RCC 7860 (cell line): ENCODE measurements around the gene CFAP53.
"Not testable (repeated sequence)": the region's sequence is repeated elsewhere in the genome, so short reads cannot be mapped to it uniquely, and the experiment has no call there.

Experiments
- DNase-seq: peaks from one replicate; pipeline ENCODE4 v3.0.0-alpha.2; 2015; ENCODE audit warnings: low spot score
- FAIRE-seq: peaks from 2 replicates; lab custom pipeline; 2012; peaks lifted over from hg19 to GRCh38; lab: Jason Lieb, UNC

The CFAP53 gene

DNA sequence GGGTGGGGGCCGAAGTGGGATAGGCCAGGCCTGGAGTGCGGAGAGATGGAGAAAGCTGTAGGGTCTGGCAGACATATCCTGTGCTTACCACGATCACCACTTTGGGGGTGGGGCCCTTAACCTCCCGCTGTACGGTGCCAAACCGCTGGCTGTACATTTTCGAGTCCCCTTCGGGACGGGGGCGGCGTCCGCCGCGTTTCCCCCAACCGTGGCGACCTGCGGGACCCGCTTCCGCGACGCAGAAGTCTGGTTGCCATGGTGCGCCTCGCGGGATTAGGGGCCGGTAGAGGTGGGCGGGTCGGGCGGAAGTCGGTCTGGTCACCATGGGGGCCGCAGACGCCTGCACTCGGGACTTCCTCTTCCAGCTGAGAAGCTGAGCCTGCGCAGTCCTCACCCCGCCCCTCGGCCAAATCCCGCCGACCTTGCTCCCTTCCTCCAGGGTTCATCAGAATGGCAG, at the start of gene CFAP53:
TSS of gene CFAP53 (minus strand) at position 248 of the 457 bp plus-strand sequence. CDS start at position 157, 91 bp downstream.
- FAIRE-seq (no peak), DNase-seq (peak; percentile 59)

GRCh38 chr18:50315100-50315871, 49.0 kb upstream of the CFAP53 start:
- DNase-seq = no peak
- no peak for FAIRE-seq

DNA sequence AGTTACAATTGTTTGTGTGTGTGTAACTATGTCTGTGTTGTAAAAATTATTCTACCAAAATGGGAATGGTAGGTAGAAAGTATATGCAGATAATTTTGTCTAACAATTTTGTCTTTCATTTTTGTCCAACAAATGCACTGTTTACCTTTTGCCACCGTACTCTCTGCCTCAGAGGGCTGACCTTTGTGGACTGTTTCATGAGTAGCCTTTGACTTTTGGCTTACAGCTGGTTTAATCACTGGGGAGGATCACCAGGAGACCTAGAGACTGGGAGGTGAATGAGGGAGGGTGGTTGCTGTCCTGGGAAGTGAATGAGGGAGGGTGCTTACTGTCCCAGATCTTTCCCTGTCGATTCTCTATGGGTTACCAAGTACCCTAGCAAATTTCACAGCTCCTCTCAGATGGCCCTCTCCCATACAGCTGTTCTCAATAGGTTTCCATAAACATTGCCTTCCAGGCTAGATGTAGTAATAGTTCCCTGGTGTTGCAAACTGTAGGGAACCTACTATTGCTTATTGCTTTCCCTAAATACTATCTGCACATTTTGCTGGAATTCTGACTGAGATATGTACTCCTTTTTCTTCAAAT, 47.7 kb upstream of the CFAP53 start:
- FAIRE-seq (no peak), DNase-seq (no peak)

DNA sequence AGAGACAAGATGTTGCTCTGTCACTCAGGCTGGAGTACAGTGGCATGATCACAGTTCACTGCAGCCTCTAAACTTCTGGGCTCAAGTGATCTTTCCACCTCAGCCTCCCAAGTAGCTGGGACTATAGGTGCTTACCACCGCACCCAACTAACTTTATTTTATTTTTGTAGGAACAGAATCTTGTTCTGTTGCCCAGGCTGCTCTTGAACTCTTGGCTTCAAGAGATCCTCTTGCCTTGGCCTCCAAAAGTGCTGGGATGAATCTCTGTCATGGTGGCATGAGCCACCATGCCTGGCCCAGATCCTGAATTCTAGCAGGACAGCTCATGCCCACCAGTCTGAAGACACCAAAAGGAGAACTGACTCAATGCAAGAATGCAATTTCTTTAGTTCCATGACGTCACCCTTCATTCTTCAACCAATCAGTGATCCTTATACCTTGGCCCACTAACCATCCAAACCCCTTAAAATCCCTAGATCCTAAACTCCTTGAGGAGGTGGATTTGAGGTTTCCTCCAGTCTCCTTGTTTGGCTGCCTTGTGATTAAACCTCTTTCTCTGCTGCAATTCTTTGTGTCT, 46.8 kb upstream of the CFAP53 start:
- no peak for DNase-seq
- no peak for FAIRE-seq

DNA sequence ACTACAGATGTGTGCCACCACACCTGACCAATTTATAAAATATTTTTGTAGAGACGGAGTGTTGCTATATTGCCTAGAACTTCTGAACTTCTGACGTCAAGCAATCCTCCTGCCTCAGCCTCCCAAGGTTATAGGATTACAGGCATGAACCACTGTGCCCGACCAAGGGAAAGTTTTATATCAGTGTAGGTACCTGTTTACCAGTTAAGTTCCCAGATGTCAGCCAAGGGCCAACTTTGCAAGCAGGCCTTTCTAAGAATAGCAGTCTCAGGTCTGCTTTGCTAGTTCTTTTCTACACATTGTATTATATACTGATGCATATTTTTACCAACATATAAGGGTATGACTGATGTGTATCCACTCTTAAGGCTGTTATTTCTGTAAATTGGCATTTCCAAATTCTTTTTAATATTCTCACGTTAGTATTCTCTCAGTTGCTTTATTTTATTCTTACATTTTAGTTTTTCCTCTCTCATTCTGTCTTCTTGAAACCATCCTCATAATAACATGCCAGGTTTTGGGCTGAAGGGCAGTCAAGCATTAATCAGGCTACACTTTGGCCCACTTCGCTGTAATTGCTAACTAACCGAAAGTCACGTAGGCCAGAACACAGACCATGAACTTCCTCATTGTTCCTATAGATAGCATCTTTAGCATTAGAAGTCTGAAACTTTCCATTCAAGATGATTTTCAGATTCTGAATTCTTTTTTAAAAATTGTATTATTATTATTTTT, 46.2 kb upstream of the CFAP53 start:
- no peak for DNase-seq
- FAIRE-seq = no peak

- FAIRE-seq (no peak), DNase-seq (peak; percentile 11)
These were observed 45.4 kb upstream of the CFAP53 start for GRCh38 chr18:50311650-50312049.

- no peak for FAIRE-seq
- DNase-seq = no peak
These were observed 43.8 kb upstream of the CFAP53 start for GRCh38 chr18:50310080-50310479.

- not testable (repeated sequence) for DNase-seq, FAIRE-seq
These were observed 42.6 kb upstream of the CFAP53 start for GRCh38 chr18:50308851-50309250.

- DNase-seq (peak; percentile 33), FAIRE-seq (no peak)
These were observed 41.6 kb upstream of the CFAP53 start for GRCh38 chr18:50307738-50308470.

DNA sequence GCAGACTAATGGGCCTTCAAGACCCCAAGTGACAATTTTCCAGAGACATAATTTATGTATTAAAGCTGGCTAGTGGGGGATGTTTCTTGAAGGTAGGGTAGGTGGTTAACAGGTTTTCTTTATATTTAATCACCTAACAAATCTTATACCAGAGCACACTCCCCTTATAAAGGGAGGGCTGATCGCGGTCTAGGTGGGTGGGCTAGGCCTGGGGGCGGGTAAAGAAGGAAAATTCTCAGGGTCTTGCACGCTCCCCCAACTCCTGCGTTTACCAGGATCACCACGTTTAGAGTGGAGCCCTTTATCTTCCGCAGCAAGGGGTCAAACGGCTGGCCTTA, 41.1 kb upstream of the CFAP53 start:
- DNase-seq = no peak
- no peak for FAIRE-seq

DNA sequence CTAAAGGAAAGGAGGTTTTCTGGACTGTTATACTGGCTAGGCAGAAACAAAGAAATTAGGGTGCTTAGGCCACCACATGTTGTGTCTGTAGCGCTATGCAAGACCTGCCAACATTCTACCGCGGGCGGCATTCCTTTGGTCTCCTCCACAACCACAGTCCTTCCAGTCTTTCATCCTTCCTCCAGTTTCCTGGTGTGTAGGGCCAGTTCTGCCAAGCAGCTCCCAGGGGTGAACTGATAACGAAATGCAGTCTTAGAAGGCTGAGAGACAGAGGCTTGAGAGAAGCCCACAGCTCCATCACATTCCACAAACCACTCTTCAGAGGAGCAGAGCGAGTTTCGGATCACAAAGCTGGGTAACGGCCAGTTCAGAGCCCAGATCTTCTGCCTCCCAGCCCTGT, 40.6 kb upstream of the CFAP53 start:
- FAIRE-seq (no peak), DNase-seq (no peak)

GRCh38 chr18:50301074-50301473, 34.8 kb upstream of the CFAP53 start:
- no peak for FAIRE-seq

GRCh38 chr18:50299626-50300388, 33.5 kb upstream of the CFAP53 start:
- FAIRE-seq = no peak
- no peak for DNase-seq

More at GRCh38 chr18:50301074-50301473, 34.8 kb upstream of the CFAP53 start:
- no peak for DNase-seq

GRCh38 chr18:50298443-50299284, 32.4 kb upstream of the CFAP53 start:
- no peak for FAIRE-seq
- DNase-seq = no peak

- FAIRE-seq (no peak), DNase-seq (no peak)
These were observed 31.5 kb upstream of the CFAP53 start for GRCh38 chr18:50297621-50298442.

DNA sequence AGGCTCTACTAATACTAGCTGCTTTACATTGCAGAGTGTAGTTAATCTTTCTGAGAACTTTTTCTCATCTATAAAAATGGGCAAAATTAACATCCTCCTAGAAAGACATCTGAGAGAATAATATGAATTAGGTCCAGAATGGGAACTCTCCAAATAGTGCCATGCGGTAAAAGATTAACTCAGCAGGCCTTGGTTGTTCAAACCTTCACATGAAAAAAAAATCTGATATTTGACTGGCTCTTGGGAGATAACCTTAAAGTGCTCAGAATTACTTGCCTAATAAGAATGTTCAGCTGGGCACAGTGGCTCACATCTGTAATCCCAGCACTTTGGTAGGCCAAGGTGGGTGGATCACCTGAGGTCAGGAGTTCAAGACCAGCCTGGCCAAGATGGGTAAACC, 26.7 kb upstream of the CFAP53 start:
- no peak for DNase-seq

GRCh38 chr18:50289108-50289443, 22.8 kb upstream of the CFAP53 start:
- DNase-seq (no peak), FAIRE-seq (no peak)

More for the DNA sequence above, 26.7 kb upstream of the CFAP53 start:
- FAIRE-seq = no peak

DNA sequence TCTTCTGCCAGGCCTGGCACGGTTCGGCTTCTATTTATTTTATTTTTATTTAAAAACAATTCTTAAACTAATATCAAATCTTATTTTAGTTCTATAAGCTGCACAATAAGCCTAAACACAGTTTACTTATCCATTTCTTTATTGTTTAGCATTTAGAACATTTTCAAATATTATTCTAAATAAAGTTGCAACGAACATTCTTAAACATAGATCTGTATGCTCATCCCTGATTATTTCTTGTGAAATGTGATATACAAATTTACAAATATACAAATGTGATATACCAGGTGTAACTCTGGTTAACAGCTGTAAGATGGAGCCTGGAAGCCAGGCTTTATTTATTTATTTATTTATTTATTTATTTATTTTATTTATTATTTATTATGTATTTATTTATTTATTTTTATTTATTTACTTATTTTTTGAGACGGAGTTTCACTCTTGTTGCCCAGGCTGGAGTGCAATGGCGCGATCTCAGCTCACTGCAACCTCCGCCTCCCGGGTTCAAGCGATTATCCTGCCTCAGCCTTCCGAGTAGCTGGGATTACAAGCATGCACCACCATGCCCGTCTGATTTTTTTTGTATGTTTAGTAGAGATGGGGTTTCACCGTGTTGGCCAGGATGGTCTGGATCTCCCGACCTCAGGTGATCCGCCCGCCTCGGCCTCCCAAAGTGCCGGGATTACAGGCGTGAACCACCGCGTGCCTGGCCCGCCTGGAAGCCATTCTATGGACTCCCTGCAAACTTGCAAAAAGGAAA, 22.2 kb upstream of the CFAP53 start:
- DNase-seq, FAIRE-seq: not testable (repeated sequence)
